Activated T-helper 1 cell treated with anti-CD3 and anti-CD28 coated beads, Interleukin-2, amount 50 U/mL, for 16 hours (primary cell): ENCODE measurements around the gene CDH4.

Source experiments
- DNase-seq, 2 donors: peaks; one replicate each; pipeline ENCODE4 v3.0.0-alpha.2; 2020; ENCODE audit warnings: low read depth in 1 of 2, low spot score in 1 of 2

The CDH4 gene

GRCh38 chr20:61575151-61575937 lies 323.3 kb downstream of the CDH4 start:
- no peak for DNase-seq

GRCh38 chr20:61576372-61576771 lies 324.3 kb downstream of the CDH4 start:
- no peak for DNase-seq

- DNase-seq, result no peak
Observed at GRCh38 chr20:61577065-61577464, 325.0 kb downstream of the CDH4 start.

GRCh38 chr20:61579908-61580307 lies 327.8 kb downstream of the CDH4 start:
- DNase-seq, result no peak

GRCh38 chr20:61580958-61581824 lies 329.1 kb downstream of the CDH4 start:
- DNase-seq, result no peak

- DNase-seq, result no peak
Observed at GRCh38 chr20:61581825-61582188, 329.7 kb downstream of the CDH4 start.

- DNase-seq, result no peak
Observed at GRCh38 chr20:61582196-61582923, 330.3 kb downstream of the CDH4 start.

GRCh38 chr20:61583356-61583755 lies 331.3 kb downstream of the CDH4 start:
- no peak for DNase-seq

- no peak for DNase-seq
Observed at GRCh38 chr20:61584851-61585250, 332.8 kb downstream of the CDH4 start.

GRCh38 chr20:61585764-61586163 lies 333.7 kb downstream of the CDH4 start:
- DNase-seq, result no peak

GRCh38 chr20:61587036-61587435 lies 335.0 kb downstream of the CDH4 start:
- DNase-seq, result no peak

GRCh38 chr20:61587681-61588289 lies 335.7 kb downstream of the CDH4 start:
- DNase-seq, result no peak

- no peak for DNase-seq
Observed at GRCh38 chr20:61588411-61589385, 336.6 kb downstream of the CDH4 start.

- no peak for DNase-seq
Observed at GRCh38 chr20:61590236-61590635, 338.2 kb downstream of the CDH4 start.

GRCh38 chr20:61593516-61593915 lies 341.5 kb downstream of the CDH4 start:
- DNase-seq, result no peak

- no peak for DNase-seq
Observed at GRCh38 chr20:61594198-61594597, 342.1 kb downstream of the CDH4 start.

- no peak for DNase-seq
Observed at GRCh38 chr20:61595216-61595615, 343.2 kb downstream of the CDH4 start.

- DNase-seq, result no peak
Observed at GRCh38 chr20:61596687-61597330, 344.7 kb downstream of the CDH4 start.

GRCh38 chr20:61597996-61598395 lies 345.9 kb downstream of the CDH4 start:
- no peak for DNase-seq

GRCh38 chr20:61598586-61598985 lies 346.5 kb downstream of the CDH4 start:
- DNase-seq, result no peak
